ENCODE data around the gene ACSM3.

Gene ACSM3

GRCh38 chr16:20806168-20807050 lies 42.6 kb downstream of the ACSM3 start, which contains the start of the genes ERI2 and REXO5:
ERI2 (minus strand) TSS chr16:20806472; CDS start chr16:20806430, 42 bp downstream.
REXO5 (plus strand) TSS chr16:20806527; CDS start chr16:20806954, 427 bp downstream.
- peak; percentile 97 for DNase-seq (ENCODE audit: low spot score)

GRCh38 chr16:20807862-20808261 lies 44.0 kb downstream of the ACSM3 start:
- DNase-seq (ENCODE audit: low spot score): no peak

- DNase-seq (ENCODE audit: low spot score): no peak
Measured at GRCh38 chr16:20811889-20812439, 48.1 kb downstream of the ACSM3 start.

- no peak for DNase-seq (ENCODE audit: low spot score)
Measured at GRCh38 chr16:20812510-20812909, 48.7 kb downstream of the ACSM3 start.

DNA sequence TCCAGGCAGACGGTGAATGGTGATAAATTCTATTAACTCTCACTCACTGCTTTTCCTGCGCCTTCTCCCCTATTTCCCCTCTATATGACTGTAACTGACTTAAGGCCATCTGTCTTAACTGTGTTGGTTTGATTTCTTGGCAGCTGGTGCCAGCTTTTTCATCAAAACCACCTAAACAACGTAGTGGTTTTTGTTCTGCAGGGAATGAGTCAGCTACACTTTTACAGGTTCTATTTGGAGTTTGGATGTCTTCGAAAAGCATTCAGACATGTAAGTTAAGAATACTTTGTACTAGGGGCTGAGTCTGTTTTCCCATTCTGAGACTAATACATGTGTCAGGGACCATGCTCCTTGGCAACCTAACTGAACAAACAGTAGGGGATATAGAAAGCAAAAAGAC lies 51.0 kb downstream of the ACSM3 start:
- no peak for DNase-seq (ENCODE audit: low spot score)

- no peak for DNase-seq (ENCODE audit: low spot score)
Measured at GRCh38 chr16:20818929-20819585, 55.2 kb downstream of the ACSM3 start.

- DNase-seq (ENCODE audit: low spot score): no peak
Measured at GRCh38 chr16:20821682-20822081, 57.9 kb downstream of the ACSM3 start.

- DNase-seq (ENCODE audit: low spot score): no peak
Measured at GRCh38 chr16:20822521-20823325, 58.9 kb downstream of the ACSM3 start.

DNA sequence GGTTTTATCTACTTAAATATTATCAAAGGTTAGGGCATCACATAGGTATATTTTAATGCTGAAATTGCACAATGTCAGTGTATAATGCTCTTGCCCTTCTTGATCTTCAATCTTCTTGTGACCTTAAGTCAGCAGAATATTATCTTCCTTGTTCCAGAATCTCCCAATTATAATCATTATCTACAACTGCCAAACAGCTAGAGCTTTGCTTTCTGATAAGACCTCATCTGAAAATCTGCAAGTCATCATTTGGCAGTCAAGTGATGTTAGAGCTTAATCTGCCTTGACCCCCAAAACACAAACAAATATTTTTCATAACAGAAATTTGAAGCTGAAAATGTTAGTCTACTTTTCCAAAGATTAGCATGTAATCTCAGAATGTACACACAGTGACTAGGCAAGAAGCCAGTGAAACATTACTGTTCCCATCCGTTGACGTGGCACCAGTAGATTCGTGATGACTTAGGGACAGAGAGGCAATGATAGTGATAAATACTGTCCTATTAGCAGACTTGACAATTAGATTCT lies 62.3 kb downstream of the ACSM3 start:
- no peak for DNase-seq (ENCODE audit: low spot score)

GRCh38 chr16:20829536-20829935 lies 65.7 kb downstream of the ACSM3 start:
- no peak for DNase-seq (ENCODE audit: low spot score)

DNA sequence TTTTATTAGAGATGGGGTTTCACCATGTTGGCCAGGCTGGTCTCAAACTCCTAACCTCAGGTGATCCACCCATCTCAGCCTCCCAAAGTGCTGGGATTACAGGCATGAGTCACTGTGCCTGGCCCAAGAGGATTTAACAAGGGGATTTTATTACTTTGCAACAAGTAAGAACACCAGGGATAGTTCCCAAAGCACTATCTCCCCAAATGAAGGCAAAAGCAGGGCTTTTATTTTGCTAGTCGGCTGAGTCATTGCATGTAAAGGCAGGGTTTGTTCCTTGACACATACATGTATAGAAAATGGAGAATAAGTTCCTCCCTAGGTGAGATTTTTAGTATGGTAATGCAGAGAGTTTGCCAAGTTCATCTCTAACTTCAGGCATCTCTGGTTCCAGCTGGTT lies 66.6 kb downstream of the ACSM3 start:
- no peak for DNase-seq (ENCODE audit: low spot score)

DNA sequence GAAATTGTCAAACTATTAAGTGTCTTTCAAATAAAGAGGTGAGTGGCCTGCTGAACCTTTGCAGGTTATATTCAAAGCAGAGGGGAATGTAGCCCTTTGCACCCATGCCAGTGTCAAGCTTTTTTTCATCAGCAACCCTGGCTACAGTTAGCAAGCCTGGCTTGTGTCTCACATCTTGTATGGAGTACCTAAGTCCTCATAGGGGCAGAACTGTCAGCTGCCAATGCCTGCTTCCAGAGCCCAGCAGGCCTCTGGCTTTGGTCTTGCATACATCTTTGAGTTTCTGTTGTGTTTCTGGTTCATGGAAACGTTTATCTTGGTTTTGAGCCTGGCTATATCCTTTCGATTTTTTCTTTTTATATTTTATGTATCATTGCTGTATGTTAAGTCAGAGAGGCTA lies 69.3 kb downstream of the ACSM3 start:
- no peak for DNase-seq (ENCODE audit: low spot score)

GRCh38 chr16:20838240-20838639 lies 74.4 kb downstream of the ACSM3 start:
- no peak for DNase-seq (ENCODE audit: low spot score)

DNA sequence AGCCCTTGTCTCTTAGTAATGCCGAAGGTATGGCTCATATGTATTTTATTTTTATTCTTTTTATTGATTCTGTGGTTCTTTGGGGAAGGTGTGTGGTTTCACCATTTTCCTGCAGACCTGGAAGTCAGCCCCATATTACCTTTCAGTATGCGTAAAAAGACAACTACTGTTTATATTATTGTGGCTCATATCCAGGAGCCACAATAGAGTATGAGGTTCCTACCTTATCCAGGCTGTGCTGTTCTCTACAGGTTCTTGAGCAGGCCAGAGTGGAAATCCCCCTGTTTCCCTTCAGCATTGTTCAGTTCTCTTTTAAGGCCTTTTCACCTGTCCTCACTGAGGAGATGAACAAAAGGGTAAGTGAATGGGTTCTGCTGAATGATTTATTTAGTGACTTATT lies 75.7 kb downstream of the ACSM3 start:
- no peak for DNase-seq (ENCODE audit: low spot score)

- DNase-seq (ENCODE audit: low spot score): no peak
Measured at GRCh38 chr16:20844054-20844453, 80.2 kb downstream of the ACSM3 start.

GRCh38 chr16:20844588-20844987 lies 80.8 kb downstream of the ACSM3 start:
- no peak for DNase-seq (ENCODE audit: low spot score)

- DNase-seq (ENCODE audit: low spot score): no peak
Measured at GRCh38 chr16:20846030-20846429, 82.2 kb downstream of the ACSM3 start.

GRCh38 chr16:20846551-20846950 lies 82.7 kb downstream of the ACSM3 start:
- DNase-seq (ENCODE audit: low spot score): no peak

All from AG20443 (cell line).